ENCODE measurements around the gene URI1.
"Not testable (repeated sequence)": the region's sequence is repeated elsewhere in the genome, so short reads cannot be mapped to it uniquely, and the experiment has no call there.

URI1 gene

DNA sequence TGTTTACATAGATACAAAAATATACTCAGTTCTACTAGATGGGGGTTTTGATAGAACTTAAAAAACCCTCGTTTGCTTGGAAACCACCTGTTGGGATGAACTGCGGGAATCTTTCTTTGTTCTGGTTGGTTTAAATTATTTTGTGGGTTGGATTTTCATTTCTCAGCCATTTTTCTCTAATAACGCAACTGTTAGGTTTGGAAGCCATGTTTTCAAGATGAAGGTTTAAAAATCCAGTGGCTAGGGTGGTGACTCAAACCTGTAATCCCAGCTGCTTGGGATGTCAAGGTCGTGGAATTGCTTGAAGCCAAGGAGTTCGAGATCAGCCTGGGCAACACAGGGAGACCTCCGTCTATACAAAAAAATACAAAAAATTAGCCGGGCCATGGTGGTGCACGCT lies 1.6 kb downstream of the URI1 start:
- no peak for DNase-seq

DNA sequence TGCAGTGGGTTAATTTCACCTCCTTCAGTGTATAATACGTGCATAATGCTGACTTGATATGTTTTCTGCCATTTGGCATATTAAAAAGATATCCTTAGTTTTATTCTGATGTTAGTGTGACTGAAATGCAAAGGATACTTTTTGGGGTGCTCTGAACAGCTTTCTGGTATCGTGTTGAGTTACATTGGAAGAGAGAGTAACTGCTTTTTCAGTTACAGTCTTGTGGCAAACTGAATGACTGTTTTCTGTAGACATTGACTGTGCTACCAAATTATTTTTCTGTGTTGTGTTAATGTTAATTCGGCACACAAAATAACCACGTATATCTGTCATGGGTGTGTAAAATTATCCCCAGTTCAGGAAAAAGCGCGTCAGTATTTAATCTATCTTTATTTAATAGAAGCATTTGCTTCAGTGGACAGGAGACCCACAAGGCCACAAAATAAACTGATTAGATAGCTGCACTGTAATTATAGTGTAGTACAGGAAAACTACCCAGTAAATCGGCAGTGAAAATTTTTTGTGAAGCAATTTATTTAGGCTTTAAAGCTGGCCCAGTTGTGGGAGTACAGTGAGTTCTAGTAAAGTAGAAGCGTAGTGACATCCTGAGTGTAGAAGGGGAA lies 2.5 kb downstream of the URI1 start:
- DNase-seq: peak; percentile 5

GRCh38 chr19:29945017-29945416 lies 3.0 kb downstream of the URI1 start:
- DNase-seq: no peak

- no peak for DNase-seq
Measured at GRCh38 chr19:29945433-29945832, 3.4 kb downstream of the URI1 start.

DNA sequence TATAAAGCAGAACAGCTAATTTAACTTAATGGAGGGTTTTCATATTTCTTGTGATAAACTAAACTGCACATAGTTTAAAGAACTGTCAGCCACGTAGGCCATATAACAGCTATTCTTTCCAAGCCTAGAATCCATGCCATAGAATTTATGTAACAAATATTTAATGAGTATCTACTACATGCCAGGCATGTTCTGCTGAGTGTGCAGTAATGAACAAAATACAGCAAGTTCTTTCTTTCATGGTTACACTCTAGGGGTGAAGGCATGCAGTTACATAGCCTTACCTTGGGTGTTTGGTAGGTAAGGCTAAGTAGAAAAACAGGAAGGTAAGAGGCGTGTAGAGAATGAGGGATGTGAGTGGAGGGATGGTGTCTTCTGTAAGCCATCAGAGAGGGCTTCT lies 4.6 kb downstream of the URI1 start:
- no peak for DNase-seq

- no peak for DNase-seq
Measured at GRCh38 chr19:29947871-29948270, 5.8 kb downstream of the URI1 start.

- DNase-seq: not testable (repeated sequence)
Measured at GRCh38 chr19:29948759-29949470, 6.9 kb downstream of the URI1 start.

- no peak for DNase-seq
Measured at GRCh38 chr19:29952177-29952576, 10.1 kb downstream of the URI1 start.

- no peak for DNase-seq
Measured at GRCh38 chr19:29952646-29953045, 10.6 kb downstream of the URI1 start.

- no peak for DNase-seq
Measured at GRCh38 chr19:29953352-29954247, 11.6 kb downstream of the URI1 start.

- no peak for DNase-seq
Measured at GRCh38 chr19:29956855-29957254, 14.8 kb downstream of the URI1 start.

- DNase-seq: no peak
Measured at GRCh38 chr19:29961311-29961710, 19.3 kb downstream of the URI1 start.

GRCh38 chr19:29962793-29963192 lies 20.8 kb downstream of the URI1 start:
- no peak for DNase-seq

DNA sequence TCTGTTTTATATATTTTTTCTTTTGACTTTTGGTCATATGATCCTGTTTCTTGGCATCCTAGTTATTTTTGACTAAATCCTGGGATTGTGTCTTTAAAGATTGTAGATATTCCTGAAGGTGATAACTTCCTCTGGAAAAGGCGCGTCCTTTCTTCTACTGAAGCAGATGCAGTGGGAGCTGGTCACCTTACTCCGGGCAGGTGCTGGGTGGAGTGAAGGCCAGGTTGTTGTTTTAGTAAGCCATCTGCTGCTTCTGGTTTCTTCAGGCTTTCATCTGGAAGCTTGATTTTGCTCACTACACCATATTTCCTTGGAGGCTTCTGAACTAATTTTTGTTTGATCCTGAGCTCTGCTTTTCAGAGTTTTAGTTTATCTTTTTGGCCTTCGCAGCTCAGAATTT lies 21.5 kb downstream of the URI1 start:
- peak; percentile 38 for DNase-seq

DNA sequence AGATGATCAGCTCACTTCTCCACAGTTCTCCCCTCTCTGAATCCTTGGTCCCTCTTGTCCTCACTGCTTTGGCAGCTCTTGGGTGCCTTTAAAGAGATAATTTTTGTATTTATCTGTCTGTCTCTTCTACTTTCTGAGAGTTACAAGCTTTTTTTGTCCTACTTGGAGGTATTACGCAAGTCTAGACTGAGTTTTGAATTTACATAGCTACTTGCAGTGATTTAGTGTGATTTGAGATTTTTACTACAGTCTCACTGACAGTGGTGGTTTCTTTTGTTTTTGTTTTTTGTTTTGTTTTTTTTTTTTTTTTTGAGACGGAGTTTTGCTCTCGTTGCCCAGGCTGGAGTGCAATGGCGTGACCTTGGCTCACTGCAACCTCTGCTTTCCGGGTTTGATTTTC lies 22.1 kb downstream of the URI1 start:
- DNase-seq: no peak

DNA sequence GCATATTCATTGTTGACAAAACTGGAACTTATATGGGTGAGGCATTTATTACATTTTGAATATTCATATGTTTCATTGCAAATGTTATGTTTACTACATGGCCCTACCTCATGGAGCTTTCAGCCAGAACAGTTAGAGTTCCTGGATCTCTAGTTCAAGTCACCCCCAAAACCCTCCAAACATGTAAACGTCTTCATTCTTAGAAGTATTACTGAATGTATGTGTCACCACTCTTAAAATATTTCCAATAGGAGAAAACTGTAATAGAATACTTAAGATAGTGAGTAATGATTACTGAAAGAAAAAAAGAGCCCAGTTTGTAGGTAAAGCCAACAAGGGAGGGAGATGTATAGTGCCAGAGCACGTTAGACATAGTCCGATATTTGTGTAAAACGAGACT lies 23.5 kb downstream of the URI1 start:
- no peak for DNase-seq

DNA sequence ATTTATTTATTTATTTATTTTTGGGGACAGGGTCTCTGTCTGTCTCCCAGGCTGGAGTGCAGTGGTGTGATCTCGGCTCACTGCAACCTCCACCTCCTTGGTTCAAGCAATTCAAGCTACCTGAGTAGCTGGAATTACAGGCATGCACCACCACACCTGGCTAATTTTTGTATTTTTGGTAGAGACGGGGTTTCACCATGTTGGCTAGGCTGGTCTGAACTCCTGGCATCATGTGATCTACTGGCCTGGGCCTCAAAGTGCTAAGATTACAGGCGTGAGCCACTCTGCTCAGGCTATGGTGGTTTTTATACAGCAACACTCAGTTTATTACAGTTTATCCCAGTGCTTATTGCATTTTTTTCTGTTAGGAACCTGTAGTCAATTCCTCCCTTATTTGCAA lies 24.1 kb downstream of the URI1 start:
- not testable (repeated sequence) for DNase-seq

DNA sequence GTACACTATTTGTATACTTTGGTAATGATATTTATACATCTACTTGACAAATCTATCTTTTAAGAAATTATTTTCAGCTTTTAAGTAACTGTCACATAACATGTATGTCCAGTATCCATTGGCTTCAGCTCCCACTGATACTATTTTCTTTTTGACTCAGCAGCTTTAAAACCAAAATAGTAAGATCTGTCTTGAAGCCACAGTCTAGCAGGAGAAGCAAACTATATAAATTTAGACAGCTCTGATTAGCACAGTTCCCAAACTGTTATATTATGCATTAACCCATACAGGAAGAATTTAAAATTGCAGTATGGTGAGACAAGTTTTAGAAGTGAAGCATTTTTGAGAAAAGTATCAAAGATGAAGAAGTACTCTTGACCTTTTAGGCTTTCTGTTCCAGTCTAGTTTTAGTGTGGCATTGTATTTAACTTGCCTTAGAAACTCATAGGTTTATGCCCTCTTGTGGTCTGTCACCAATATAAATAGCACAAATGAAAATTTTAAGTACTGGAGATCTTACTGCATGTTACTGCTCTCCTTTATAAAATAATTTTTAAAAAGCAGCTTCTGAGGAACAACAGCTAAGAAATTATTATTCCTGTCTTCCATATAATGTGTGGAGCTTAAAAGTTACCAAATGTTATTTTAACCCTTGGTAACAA lies 24.7 kb downstream of the URI1 start:
- DNase-seq: peak; percentile 28

- DNase-seq: peak; percentile 24
Measured at GRCh38 chr19:29967623-29968022, 25.6 kb downstream of the URI1 start.

DNA sequence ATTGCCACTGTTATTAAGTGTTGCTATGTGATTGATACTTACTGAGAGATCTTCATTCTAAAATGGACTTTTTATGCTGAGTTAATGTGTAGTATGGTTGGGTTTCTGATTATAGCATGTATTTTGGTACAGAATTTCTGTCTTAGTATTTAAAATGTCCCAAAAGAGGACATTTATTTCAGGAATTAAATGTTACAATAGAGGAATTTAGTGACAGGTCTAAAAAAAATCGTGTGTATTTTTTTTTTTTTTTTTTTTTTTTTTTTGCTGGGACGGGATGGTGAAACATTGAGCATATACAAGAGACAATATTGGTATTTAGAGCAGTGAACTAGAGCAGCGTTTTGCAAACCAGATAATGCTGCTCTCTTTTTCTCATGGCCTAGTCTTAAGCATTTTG lies 27.9 kb downstream of the URI1 start:
- DNase-seq: no peak

GRCh38 chr19:29971002-29971401 lies 29.0 kb downstream of the URI1 start:
- peak; percentile 8 for DNase-seq

- DNase-seq: peak; percentile 20
Measured at GRCh38 chr19:29971648-29972047, 29.6 kb downstream of the URI1 start.

DNA sequence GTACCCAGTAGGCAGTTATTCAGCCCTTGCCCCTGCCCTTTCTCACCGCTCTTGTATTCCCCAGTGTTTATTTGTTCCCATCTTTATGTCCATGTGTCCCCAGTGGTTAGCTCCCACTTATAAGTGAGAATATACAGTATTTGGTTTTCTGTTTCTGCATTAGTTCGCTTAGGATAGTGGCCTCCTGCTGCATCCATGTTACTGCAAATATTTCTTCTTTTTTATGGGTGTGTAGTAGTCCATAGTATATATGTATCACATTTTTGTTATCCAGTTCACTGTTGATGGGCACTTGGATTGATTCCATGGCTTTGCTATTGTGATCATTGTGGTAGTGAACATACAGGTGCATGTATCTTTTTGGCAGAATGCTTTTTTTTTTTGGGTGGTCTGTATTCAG lies 32.7 kb downstream of the URI1 start:
- no peak for DNase-seq
